Central memory CD4-positive, alpha-beta T cell (primary cell): ENCODE data around the gene CXCL16.

Source experiments
- DNase-seq: peaks from one replicate; pipeline ENCODE4 v3.0.0; 2022

CXCL16 gene

GRCh38 chr17:4750606-4751005 is 10.9 kb upstream of the CXCL16 start:
- DNase-seq: no peak

- no peak for DNase-seq
Measured at GRCh38 chr17:4748686-4749085, 9.0 kb upstream of the CXCL16 start.

DNA sequence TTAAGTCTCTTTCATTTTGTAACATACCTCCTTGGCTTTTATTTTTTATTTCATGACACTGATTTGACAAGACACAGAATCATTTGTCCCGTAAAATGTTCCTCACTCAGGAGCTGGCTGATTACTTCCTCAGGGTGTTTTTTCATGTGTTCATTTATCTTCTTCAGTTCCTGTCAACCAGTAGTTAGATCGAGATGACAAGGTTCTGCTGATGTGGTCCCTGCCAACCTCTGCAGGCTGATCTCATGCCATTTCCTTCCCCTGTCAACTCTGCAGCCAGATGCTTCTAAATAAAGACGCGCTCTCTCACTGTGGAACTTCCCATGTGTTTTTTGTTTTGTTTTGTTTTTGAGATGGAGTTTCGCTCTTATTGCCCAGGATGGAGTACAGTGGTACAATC is 8.1 kb upstream of the CXCL16 start:
- DNase-seq: peak; percentile 41

DNA sequence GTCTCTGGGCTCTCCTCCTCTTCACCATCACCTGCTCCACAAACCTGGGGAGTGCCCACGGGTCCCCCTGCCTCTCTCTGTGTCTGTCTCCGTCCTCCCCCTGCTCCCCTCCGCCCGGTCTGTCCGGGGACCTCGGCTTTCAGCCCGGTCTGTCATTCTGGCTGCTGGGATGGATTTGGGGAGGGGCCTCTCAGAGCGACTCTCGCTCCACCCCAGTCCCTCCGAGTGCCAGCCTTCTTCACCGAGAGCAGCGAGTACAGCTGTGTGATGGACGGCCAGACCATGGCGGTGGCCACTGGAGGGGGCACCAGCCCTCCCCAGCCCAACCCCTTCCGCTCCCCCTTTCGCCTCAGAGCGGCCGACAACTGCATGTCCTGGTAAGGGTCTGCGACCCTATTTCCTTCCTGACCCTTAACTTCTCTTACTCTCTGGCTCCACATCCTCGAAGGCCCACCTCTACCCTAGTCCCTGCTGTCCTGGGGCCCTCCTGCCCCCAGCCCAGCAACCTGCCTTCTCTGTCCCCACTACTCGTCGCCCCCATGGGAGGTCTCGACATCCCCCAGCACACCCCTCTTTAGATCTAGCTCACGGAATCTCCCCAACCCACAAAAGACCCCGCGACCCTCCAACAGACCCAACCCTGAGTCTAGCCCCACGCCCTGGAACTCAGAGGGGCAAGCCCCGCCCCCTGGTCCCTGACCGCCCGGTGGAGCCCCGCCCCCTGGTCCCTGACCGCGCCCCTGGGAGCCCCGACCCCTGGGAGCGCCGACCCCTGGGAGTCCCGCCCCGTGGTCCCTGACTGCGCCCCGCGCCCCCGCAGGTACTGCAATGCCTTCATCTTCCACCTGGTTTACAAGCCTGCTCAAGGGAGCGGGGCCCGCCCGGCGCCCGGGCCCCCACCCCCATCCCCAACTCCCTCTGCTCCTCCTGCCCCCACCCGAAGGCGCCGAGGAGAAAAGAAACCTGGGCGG is 5.6 kb upstream of the CXCL16 start:
- DNase-seq: no peak

DNA sequence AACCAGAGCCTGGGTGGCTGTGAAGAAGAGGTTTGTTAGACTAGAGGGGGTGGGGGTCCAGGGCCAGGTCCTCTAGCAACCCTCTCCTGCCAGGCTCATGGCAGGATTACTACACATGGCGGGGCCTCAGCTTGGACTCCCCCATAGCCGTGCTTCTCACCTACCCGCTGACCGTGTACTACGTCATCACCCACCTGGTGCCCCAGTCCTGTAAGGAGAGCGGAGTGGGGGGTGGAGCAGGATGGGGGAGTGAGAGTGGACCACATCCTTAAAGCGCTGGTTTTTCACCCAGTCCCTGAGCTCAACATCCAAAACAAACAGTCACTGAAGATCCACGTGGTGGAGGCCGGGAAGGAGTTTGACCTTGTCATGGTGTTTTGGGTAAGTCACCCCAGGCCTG is 4.2 kb upstream of the CXCL16 start:
- DNase-seq: no peak

- no peak for DNase-seq
Measured at GRCh38 chr17:4743216-4743615, 3.5 kb upstream of the CXCL16 start.

DNA sequence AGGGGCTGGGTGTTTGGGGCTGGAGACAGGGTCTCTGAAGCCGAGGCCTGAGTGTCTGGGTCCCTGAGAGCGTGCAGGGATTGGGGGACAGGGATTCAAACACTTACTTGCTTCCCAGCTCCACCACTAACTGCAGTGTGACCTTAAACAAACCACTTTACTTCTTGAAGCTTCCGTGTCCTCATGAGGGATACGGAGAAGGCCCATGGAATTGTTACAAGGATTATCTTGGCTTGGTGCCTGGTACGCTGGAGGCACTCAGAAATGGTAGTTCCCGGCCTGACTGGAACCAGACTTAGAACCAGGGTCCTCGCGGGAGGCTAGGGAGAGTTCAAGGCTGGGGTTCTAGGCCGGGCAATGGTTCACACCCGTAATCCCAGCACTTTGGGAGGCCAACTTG is 2.9 kb upstream of the CXCL16 start:
- DNase-seq: no peak

DNA sequence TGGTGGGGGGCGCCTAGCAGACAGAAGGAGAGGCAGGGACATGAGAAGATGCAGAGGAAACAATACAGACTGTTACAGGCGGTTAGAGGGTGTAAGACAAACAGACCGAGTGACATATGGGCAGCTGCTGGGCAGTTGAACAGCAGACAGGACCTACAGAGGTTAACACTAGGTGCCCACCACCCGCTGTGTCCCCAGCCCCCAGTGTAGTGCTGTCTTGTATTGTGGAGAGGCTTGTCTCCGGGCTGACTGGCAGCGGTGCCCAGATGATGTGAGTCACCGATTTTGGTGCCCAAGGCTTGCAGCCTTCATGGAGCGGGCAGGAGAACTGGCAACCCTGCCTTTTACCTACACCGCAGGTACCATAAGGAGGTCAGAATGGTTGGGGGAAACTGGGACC is 2.4 kb upstream of the CXCL16 start:
- DNase-seq: no peak

DNA sequence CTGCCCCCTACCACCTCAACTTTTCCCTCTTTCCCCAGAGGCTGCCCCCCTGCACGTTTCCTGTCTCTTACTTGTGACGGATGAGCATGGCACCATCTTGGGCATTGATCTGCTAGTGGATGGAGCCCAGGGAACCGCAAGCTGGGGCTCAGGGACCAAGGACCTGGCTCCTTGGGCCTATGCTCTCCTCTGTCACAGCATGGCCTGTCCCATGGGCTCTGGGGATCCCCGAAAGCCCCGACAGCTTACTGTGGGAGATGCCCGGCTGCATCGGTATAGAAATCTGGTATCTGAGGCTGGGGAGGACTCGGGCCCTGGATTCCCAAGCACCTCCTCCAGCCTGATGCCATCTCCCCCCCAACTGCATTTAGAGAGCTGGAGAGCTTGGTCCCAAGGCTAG is 1.8 kb upstream of the CXCL16 start:
- no peak for DNase-seq

DNA sequence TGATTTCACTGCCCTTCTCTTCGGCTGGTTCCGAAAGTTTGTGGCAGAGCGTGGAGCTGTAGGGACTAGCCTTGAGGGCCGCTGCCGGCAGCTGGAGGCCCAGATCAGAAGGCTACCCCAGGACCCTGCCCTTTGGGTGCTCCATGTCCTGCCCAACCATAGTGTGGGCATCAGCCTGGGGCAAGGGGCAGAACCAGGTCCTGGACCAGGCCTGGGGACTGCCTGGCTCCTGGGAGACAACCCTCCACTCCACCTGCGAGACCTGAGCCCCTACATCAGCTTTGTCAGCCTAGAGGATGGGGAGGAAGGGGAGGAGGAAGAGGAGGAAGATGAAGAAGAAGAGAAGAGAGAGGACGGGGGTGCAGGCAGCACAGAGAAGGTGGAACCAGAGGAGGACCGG is 856 bp upstream of the CXCL16 start:
- no peak for DNase-seq

DNA sequence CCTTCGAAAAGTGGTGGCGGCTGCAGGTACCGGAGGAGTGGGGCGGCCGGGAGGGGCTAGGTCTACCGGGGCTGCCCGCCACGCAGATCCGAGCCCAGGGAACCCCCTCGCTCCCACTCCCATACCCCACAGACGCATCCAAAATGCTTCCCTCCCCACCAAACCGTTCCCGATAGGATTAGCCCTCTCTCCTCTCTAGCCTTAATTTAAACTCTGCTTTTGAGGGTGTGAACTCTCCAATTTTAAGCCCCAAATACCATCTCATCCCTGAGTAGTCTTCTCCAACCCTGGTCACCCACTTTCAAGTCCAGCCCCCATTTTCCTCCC is 260 bp upstream of the CXCL16 start:
- DNase-seq: no peak

GRCh38 chr17:4738136-4739121 is 1.3 kb downstream of the CXCL16 start:
- peak; percentile 39 for DNase-seq

DNA sequence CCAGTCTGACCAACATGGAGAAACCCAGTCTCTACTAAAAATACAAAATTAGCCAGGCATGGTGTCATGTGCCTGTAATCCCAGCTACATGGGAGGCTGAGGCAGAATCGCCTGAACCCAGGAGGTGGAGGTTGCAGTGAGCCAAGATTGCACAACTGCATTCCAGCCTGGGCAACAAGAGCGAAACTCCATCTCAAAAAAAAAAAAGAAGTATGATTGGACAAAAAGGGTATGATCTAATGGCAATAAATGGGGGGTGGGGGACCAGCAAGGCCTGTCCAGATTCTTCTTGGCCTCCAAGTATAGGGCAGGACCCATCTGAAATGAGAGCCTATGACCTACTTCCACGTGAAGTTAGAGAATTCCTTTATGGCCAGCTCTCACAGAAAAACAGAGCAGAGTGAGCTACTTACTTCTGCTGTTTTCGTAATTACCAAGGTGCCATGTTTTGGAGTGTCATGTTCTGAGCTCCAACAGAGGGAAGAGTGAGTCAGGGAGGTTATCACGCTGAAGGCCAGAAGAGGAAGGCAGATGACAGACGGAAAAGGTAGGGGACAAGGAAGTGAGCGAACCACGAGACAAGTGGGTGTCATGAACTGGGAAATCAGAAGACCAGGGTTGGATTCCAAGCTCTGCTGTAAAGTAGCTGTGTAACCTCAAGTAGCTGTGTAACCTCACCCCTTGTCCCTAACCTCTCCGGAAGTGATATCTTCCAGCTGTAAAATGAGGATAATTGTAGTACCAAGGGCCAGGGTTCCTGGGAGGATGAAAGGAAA is 3.7 kb downstream of the CXCL16 start:
- DNase-seq: no peak

DNA sequence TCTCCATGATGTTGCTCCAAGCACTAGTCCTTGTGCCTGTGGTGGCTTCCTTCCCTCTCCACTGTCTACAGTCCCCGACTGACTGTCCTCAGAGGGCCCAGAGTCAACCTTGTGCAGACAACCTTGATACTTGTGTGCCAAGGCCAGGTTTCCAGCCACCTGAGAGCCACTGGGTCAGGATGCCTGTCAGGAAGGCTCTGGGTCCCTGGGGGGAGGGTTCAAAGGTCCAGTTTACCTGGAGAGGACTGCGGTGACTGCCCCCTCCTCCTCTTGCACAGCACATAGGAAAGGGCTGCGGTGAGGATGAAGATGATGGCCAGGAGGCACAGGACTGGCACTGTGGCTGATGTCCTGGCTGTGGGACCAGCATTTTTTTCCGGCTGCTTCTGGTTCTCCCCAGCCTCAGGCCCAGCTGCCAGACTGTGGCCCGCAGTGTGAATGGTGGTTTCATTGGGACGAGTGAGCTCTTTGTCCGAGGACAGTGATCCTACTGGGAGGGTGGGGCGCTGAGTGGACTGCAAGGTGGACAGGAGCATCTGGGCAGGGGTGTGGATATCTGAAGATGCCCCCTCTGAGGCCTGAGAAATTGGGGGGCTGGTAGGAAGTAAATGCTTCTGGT is 4.8 kb downstream of the CXCL16 start:
- DNase-seq: no peak

DNA sequence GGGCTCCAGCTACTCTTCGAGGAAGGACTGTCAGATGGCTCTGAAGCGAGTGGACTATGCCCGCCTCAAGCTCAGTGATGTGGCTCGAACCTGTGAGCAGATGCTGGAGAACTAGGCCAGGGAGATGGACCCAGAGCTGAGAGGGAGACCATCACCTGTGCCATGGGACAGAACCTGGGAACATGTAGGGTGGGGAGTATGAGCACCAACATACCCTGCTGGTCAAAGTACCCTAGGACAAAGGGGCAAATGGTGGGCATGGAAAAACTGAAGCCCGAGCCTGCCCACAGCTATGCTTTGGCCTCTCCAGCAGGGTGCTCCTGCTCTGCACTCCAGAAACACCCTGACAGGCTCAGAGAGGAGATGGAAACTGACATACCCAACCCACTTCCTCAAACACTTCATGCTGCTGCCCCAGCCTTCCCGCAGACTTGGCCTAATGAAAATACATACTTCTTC is 6.6 kb downstream of the CXCL16 start:
- DNase-seq: no peak

GRCh38 chr17:4728124-4728523 is 11.6 kb downstream of the CXCL16 start:
- no peak for DNase-seq

- no peak for DNase-seq
Measured at GRCh38 chr17:4725646-4726310, 13.9 kb downstream of the CXCL16 start.

DNA sequence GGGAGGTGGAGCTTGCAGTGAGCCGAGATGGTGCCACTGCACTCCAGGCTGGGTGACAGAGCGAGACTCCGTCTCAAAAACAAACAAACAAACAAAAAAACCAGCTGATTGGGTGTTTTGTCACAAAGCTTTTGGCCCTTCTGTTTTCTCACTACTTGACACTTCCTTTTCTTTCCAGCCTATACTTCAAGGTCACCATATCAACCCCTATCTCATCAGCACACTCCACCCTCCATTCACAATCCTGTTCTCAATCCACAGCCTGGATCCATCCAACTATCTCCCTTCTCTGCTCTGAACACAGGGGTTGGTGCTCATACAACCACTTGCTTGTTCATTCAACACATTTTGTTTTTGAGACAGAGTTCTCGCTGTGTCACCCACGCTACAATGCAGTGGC is 15.1 kb downstream of the CXCL16 start:
- no peak for DNase-seq

- DNase-seq: no peak
Measured at GRCh38 chr17:4722678-4723240, 17.0 kb downstream of the CXCL16 start.

GRCh38 chr17:4721203-4722135 is 18.3 kb downstream of the CXCL16 start:
- DNase-seq: no peak
